WTC11 (cell line): ENCODE data around the gene HNF1B. TPM values are rescaled to one million over a fixed set of nuclear protein-coding genes. Genes with fewer than 3 reads are reported as not detected.

ENCODE experiments used
- ATAC-seq: fragments of 200-7000 bp; cut with Tn5 transposase; 2 replicates; pipeline ENCODE4 v1.10.0; 2021; ENCODE audit warnings: mild to moderate bottlenecking, moderate library complexity
- CTCF ChIA-PET: fragments of 300-600 bp; sonication (Branson Sonifier 250); formaldehyde crosslinking; loops from one replicate; lab custom pipeline; 2021; ENCODE audit warnings: antibody characterized with exemption; lab: Charles Lee
- POLR2A ChIA-PET: fragments of 350-600 bp; sonication (Branson Sonifier 250); formaldehyde crosslinking; loops from one replicate; lab custom pipeline; 2021; ENCODE audit warnings: antibody characterized with exemption; lab: Charles Lee
- DNase-seq: peaks from one replicate; pipeline ENCODE4 v3.0.0; 2021; ENCODE audit warnings: low spot score
- H3K27ac Mint-ChIP-seq: 2 replicates; pipeline ENCODE4 v1.8.0; 2021; ENCODE audit warnings: mixed read lengths
- H3K27me3 Mint-ChIP-seq: 2 replicates; pipeline ENCODE4 v1.8.0; 2021; ENCODE audit warnings: low read depth, mild to moderate bottlenecking, moderate library complexity, mixed read lengths
- H3K36me3 Mint-ChIP-seq: 2 replicates; pipeline ENCODE4 v1.8.0; 2021; ENCODE audit warnings: mixed read lengths
- H3K4me1 Mint-ChIP-seq: 2 replicates; pipeline ENCODE4 v1.8.0; 2022; ENCODE audit warnings: mixed read lengths
- H3K4me3 Mint-ChIP-seq: 2 replicates; pipeline ENCODE4 v1.8.0; 2021; ENCODE audit warnings: mild to moderate bottlenecking, moderate library complexity, mixed read lengths
- H3K9me3 Mint-ChIP-seq: 2 replicates; pipeline ENCODE4 v1.8.0; 2021; ENCODE audit warnings: mixed read lengths
- CTCF ChIP-seq: fragments of 200-600 bp; IDR thresholded peaks from 2 replicates; pipeline ENCODE4 v1.8.0; 2022; ENCODE audit warnings: antibody characterized with exemption
- HMGXB4 ChIP-seq: sonication (generic); formaldehyde crosslinking; IDR thresholded peaks from 2 replicates; pipeline ENCODE4 v1.8.1; 2023; ENCODE audit warnings: mild to moderate bottlenecking, moderate library complexity, missing genetic modification reagents
- IRF1 ChIP-seq: sonication (generic); formaldehyde crosslinking; IDR thresholded peaks from 2 replicates; pipeline ENCODE4 v1.8.0; 2023; ENCODE audit warnings: missing genetic modification reagents
- JAZF1 ChIP-seq: fragments of 250-450 bp; sonication (Bioruptor Pico); IDR thresholded peaks from 2 replicates; pipeline ENCODE4 v1.9.0; 2021; ENCODE audit warnings: moderate library complexity, mild to moderate bottlenecking, inconsistent platforms
- MXD4 ChIP-seq: fragments of 250-450 bp; sonication (Bioruptor Pico); IDR thresholded peaks from 2 replicates; pipeline ENCODE4 v1.8.0; 2021; ENCODE audit warnings: mild to moderate bottlenecking, moderate library complexity, borderline replicate concordance
- NFE2L1 ChIP-seq: sonication (generic); formaldehyde crosslinking; IDR thresholded peaks from 2 replicates; pipeline ENCODE4 v1.8.1; 2023; ENCODE audit warnings: missing genetic modification reagents
- PRRX2 ChIP-seq: fragments of 250-450 bp; sonication (Bioruptor Pico); IDR thresholded peaks from 2 replicates; pipeline ENCODE4 v1.8.0; 2021; ENCODE audit warnings: mild to moderate bottlenecking
- RORB ChIP-seq: fragments of 250-450 bp; sonication (Bioruptor Pico); IDR thresholded peaks from 2 replicates; pipeline ENCODE4 v1.9.0; 2021; ENCODE audit warnings: mild to moderate bottlenecking
- TCF7 ChIP-seq: sonication (generic); formaldehyde crosslinking; IDR thresholded peaks from 2 replicates; pipeline ENCODE4 v1.8.0; 2022; ENCODE audit warnings: mild to moderate bottlenecking, low read depth, missing genetic modification reagents, moderate library complexity
- TEAD1 ChIP-seq: sonication (generic); formaldehyde crosslinking; IDR thresholded peaks from 2 replicates; pipeline ENCODE4 v1.8.0; 2022; ENCODE audit warnings: mild to moderate bottlenecking, missing genetic modification reagents
- ZBTB21 ChIP-seq: sonication (generic); formaldehyde crosslinking; IDR thresholded peaks from 2 replicates; pipeline ENCODE4 v1.8.1; 2023; ENCODE audit warnings: mild to moderate bottlenecking, missing genetic modification reagents, borderline replicate concordance
- ZNF219 ChIP-seq: sonication (generic); formaldehyde crosslinking; IDR thresholded peaks from 2 replicates; pipeline ENCODE4 v1.8.0; 2023; ENCODE audit warnings: missing genetic modification reagents, mild to moderate bottlenecking, borderline replicate concordance
- ZNF396 ChIP-seq: fragments of 250-450 bp; sonication (Bioruptor Pico); IDR thresholded peaks from 2 replicates; pipeline ENCODE4 v1.8.0; 2021; ENCODE audit warnings: mild to moderate bottlenecking, moderate library complexity, borderline replicate concordance
- ZNF671 ChIP-seq: fragments of 250-450 bp; sonication (Bioruptor Pico); IDR thresholded peaks from 2 replicates; pipeline ENCODE4 v1.8.0; 2021; ENCODE audit warnings: mild to moderate bottlenecking
- total RNA-seq: library from RNA; stranded (reverse); gene quantifications from 3 replicates; pipeline ENCODE4 v1.2.3, GENCODE V29; 2021
- TF ChIP-seq, protein P1 (sequence below): sonication (generic); formaldehyde crosslinking; IDR thresholded peaks from 2 replicates; pipeline ENCODE4 v1.8.0; 2022; ENCODE audit warnings: missing genetic modification reagents
- TF ChIP-seq, protein P2 (sequence below): sonication (generic); formaldehyde crosslinking; IDR thresholded peaks from 2 replicates; pipeline ENCODE4 v1.8.1; 2023; ENCODE audit warnings: mild to moderate bottlenecking, missing genetic modification reagents, borderline replicate concordance

Gene HNF1B
- total RNA-seq, 1 experiment from 2014 or later = 0.26 TPM

DNA sequence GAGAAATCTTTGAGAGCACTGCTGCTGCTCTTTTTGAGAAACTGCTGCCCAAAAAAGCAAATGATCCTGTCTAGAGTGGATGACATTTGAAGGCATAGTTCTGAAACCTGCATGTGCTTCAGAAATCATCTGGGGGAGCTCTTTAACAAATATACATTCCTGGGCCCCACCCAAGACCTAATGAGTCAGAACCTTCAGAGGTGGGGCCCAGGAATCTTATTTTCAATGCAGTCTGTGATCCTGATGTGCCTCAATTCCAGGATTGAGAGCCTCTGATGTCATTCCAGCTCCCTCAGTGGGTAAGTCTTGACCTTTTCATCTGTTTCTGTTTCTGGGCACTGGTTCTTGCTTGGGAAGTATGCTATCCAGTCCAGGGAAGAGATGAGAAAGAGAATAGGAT is 42.3 kb downstream of the HNF1B start:
- ATAC-seq (no peak), DNase-seq (no peak)
- peaks cover 5% of the 10 kb centered on the region; the same call in 1 of the 2 replicates for H3K27me3 Mint-ChIP-seq
- H3K4me1 Mint-ChIP-seq = no peaks in the 10 kb centered on the region
- H3K36me3 Mint-ChIP-seq = no peaks in the 10 kb centered on the region
- no peak for TF ChIP-seq ZNF396 (CRISPR knock-in tag)
- TF ChIP-seq MXD4 (CRISPR knock-in tag) = no peak
- TF ChIP-seq ZBTB21 = no peak
- TF ChIP-seq JAZF1 (CRISPR knock-in tag) = no peak
- TF ChIP-seq, protein P1, sequence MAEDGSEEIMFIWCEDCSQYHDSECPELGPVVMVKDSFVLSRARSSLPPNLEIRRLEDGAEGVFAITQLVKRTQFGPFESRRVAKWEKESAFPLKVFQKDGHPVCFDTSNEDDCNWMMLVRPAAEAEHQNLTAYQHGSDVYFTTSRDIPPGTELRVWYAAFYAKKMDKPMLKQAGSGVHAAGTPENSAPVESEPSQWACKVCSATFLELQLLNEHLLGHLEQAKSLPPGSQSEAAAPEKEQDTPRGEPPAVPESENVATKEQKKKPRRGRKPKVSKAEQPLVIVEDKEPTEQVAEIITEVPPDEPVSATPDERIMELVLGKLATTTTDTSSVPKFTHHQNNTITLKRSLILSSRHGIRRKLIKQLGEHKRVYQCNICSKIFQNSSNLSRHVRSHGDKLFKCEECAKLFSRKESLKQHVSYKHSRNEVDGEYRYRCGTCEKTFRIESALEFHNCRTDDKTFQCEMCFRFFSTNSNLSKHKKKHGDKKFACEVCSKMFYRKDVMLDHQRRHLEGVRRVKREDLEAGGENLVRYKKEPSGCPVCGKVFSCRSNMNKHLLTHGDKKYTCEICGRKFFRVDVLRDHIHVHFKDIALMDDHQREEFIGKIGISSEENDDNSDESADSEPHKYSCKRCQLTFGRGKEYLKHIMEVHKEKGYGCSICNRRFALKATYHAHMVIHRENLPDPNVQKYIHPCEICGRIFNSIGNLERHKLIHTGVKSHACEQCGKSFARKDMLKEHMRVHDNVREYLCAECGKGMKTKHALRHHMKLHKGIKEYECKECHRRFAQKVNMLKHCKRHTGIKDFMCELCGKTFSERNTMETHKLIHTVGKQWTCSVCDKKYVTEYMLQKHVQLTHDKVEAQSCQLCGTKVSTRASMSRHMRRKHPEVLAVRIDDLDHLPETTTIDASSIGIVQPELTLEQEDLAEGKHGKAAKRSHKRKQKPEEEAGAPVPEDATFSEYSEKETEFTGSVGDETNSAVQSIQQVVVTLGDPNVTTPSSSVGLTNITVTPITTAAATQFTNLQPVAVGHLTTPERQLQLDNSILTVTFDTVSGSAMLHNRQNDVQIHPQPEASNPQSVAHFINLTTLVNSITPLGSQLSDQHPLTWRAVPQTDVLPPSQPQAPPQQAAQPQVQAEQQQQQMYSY (CRISPR knock-in tag) = no peak
- no peak overlapping the region for H3K27ac Mint-ChIP-seq
- CTCF ChIA-PET = interaction anchor here (1.1 to 2.3 kb wide), 2 partner anchors 68 to 114 kb away, joined by 7 to 10 read pairs; no protein-coding TSS in a partner anchor
- no peaks in the 10 kb centered on the region for H3K9me3 Mint-ChIP-seq
- no peak overlapping the region for H3K4me3 Mint-ChIP-seq
- POLR2A ChIA-PET = no interaction called here

DNA sequence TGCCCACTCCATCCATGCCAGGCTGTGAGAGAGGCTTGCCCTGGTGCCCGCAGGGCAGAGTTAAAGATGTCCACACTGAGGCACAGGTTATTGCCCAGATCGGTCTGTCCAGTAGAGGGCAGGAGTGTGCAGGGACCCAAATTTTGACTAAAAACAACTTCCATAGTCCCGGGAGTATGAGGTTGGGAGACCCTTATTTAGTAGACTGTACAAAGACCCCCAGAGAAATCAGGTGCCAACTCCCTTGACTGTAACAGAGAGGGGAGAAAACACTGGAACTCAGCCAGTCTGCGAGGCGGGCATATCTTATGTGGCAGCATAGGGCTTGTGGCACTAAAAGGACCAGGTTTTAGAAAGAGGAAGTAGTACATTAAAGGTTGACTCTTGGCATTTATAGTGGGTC is 43.4 kb downstream of the HNF1B start:
- H3K36me3 Mint-ChIP-seq = no peaks in the 10 kb centered on the region
- ChIA-PET POLR2A (no interaction called here), CTCF (interaction anchor here (0.9 to 2.3 kb wide), 3 partner anchors 36 to 115 kb away, joined by 3 to 10 read pairs (median 3); no protein-coding TSS in a partner anchor)
- peaks cover 5% of the 10 kb centered on the region; the same call in 1 of the 2 replicates for H3K27me3 Mint-ChIP-seq
- TF ChIP-seq TEAD1 (CRISPR knock-in tag) (no peak), CTCF (peak; percentile 59), HMGXB4 (no peak), ZNF671 (CRISPR knock-in tag) (no peak), PRRX2 (no peak)
- H3K9me3 Mint-ChIP-seq = 0 out of 2 replicates have a peak, but pooled peaks cover 4% of the 10 kb centered on the region
- H3K4me3 Mint-ChIP-seq = no peak overlapping the region
- no peak overlapping the region for H3K27ac Mint-ChIP-seq
- H3K4me1 Mint-ChIP-seq = no peaks in the 10 kb centered on the region
- peak; percentile 64 for DNase-seq
- ATAC-seq = peak; percentile 73

DNA sequence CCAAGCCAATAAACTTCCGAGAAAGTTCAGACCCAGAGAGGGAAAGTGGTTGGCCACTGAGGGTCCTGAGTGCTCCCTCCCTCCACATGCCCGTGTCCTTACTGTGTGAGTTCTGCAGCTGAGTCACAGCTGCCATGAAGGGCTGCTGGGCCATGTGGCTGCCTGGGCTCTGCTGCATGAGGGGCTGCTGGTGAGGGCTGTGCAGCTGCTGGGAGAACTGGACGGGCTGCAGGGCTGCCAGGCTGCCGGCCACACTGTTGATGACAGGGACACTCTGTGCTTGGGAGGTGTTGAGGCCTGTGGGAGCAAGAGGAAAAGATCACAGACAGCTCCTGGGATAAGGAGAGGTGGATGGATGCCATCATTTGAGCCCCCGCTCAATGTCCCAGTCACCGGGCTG is 44.0 kb downstream of the HNF1B start:
- Mint-ChIP-seq H3K27me3 (peaks cover 5% of the 10 kb centered on the region), H3K4me1 (no peaks in the 10 kb centered on the region), H3K4me3 (no peak overlapping the region), H3K9me3 (peaks cover 7% of the 10 kb centered on the region), H3K27ac (no peak overlapping the region), H3K36me3 (0 out of 2 replicates have a peak, but pooled peaks cover 2% of the 10 kb centered on the region)
- ChIA-PET CTCF (interaction anchor here (0.8 to 1.2 kb wide), 3 partner anchors 36 to 116 kb away, joined by 3 read pairs; no protein-coding TSS in a partner anchor), POLR2A (no interaction called here)
- DNase-seq = no peak
- ATAC-seq = no peak
- no peak for TF ChIP-seq ZNF219 (CRISPR knock-in tag)
- TF ChIP-seq, protein P2, sequence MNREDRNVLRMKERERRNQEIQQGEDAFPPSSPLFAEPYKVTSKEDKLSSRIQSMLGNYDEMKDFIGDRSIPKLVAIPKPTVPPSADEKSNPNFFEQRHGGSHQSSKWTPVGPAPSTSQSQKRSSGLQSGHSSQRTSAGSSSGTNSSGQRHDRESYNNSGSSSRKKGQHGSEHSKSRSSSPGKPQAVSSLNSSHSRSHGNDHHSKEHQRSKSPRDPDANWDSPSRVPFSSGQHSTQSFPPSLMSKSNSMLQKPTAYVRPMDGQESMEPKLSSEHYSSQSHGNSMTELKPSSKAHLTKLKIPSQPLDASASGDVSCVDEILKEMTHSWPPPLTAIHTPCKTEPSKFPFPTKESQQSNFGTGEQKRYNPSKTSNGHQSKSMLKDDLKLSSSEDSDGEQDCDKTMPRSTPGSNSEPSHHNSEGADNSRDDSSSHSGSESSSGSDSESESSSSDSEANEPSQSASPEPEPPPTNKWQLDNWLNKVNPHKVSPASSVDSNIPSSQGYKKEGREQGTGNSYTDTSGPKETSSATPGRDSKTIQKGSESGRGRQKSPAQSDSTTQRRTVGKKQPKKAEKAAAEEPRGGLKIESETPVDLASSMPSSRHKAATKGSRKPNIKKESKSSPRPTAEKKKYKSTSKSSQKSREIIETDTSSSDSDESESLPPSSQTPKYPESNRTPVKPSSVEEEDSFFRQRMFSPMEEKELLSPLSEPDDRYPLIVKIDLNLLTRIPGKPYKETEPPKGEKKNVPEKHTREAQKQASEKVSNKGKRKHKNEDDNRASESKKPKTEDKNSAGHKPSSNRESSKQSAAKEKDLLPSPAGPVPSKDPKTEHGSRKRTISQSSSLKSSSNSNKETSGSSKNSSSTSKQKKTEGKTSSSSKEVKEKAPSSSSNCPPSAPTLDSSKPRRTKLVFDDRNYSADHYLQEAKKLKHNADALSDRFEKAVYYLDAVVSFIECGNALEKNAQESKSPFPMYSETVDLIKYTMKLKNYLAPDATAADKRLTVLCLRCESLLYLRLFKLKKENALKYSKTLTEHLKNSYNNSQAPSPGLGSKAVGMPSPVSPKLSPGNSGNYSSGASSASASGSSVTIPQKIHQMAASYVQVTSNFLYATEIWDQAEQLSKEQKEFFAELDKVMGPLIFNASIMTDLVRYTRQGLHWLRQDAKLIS (CRISPR knock-in tag) = no peak
- TF ChIP-seq IRF1 (CRISPR knock-in tag) = no peak
- TF ChIP-seq NFE2L1 (CRISPR knock-in tag) = no peak
- TF ChIP-seq RORB (CRISPR knock-in tag) = no peak
- TF ChIP-seq TCF7 (CRISPR knock-in tag) = no peak
